ENCODE measurements around the gene CFDP1.

DNA sequence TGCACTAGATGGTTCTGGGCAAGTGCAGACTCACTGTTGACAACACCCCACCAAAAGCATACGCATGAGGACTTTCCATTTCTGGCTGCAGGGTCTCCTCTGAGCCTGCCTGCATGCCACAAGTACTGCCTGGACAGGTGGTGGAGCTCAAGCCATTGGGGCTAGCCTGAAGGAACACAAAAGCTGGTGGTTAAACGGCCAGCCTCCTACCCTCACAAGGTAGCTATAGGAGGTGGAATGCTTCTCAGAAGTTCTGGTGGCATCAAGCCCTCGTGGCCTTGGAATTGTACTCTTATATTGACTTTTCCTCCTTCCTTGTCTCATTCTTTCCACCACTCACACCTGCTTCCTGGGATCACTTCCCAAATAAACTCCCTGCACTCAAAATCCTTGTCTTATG, 125.3 kb downstream of the CFDP1 start:
- TF ChIP-seq TRIM28 (IDR thresholded peaks at IDR 0.05; ENCODE audit: borderline replicate concordance, low read length): no peak
- TF ChIP-seq, protein P1, sequence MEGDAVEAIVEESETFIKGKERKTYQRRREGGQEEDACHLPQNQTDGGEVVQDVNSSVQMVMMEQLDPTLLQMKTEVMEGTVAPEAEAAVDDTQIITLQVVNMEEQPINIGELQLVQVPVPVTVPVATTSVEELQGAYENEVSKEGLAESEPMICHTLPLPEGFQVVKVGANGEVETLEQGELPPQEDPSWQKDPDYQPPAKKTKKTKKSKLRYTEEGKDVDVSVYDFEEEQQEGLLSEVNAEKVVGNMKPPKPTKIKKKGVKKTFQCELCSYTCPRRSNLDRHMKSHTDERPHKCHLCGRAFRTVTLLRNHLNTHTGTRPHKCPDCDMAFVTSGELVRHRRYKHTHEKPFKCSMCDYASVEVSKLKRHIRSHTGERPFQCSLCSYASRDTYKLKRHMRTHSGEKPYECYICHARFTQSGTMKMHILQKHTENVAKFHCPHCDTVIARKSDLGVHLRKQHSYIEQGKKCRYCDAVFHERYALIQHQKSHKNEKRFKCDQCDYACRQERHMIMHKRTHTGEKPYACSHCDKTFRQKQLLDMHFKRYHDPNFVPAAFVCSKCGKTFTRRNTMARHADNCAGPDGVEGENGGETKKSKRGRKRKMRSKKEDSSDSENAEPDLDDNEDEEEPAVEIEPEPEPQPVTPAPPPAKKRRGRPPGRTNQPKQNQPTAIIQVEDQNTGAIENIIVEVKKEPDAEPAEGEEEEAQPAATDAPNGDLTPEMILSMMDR (tag by site-specific recombination; IDR thresholded peaks at IDR 0.05): no peak
- no peak for TF ChIP-seq ZNF843 (tag by site-specific recombination; IDR thresholded peaks at IDR 0.05)
